Activated effector memory CD4-positive, alpha-beta T cell treated with Interleukin-2 at 50 U/mL for 16 hours (primary cell): Measurements from ENCODE around the gene SMIM13.
A peak's percentile ranks its signal among the peaks of the same experiment; 100 is the strongest.

Experiments
- DNase-seq: peaks from one replicate; pipeline ENCODE4 v3.0.0-alpha.2; 2020

Gene SMIM13

DNA sequence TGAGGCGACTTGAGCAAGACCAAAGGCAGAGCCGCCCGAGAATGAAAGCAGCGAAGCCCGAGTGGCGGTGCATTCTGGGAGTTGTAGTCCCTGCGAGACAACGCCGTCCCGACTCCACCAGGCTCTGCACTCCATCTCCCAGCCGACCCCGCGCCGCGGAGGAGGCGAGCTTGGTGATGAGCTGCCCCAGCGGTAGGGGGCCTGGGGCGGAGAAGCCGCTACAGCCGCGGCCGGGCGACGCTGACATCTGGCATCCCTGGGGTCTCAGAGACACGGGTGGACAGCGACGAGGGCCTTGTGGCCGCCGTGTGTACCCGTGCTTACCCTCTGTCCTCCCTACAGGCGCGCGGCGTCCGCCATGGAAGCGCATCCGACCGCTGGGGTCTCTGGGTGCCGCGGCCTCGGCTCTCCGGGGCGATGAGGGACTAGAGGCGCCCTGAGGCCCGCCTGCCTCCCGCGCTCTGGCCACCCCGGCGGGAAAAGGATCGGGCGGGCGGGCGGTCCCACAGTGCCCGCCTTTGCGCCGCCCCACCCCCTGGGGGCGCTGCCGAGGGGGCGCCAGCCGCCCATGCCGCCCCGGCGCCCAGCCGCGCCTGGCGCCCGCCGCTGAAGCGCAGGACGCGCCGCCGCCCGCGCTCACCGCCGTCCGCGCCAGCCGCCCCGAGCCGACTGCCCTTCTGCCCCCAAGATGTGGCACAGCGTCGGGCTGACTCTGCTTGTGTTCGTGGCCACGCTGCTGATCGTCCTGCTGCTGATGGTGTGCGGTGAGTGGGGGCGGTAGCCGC lies at the start of gene SMIM13:
Gene SMIM13, plus strand, starts transcription at position 209 of the 785 bp plus-strand sequence. Its CDS starts 480 bp downstream, at position 689.
- DNase-seq, result peak; percentile 92

DNA sequence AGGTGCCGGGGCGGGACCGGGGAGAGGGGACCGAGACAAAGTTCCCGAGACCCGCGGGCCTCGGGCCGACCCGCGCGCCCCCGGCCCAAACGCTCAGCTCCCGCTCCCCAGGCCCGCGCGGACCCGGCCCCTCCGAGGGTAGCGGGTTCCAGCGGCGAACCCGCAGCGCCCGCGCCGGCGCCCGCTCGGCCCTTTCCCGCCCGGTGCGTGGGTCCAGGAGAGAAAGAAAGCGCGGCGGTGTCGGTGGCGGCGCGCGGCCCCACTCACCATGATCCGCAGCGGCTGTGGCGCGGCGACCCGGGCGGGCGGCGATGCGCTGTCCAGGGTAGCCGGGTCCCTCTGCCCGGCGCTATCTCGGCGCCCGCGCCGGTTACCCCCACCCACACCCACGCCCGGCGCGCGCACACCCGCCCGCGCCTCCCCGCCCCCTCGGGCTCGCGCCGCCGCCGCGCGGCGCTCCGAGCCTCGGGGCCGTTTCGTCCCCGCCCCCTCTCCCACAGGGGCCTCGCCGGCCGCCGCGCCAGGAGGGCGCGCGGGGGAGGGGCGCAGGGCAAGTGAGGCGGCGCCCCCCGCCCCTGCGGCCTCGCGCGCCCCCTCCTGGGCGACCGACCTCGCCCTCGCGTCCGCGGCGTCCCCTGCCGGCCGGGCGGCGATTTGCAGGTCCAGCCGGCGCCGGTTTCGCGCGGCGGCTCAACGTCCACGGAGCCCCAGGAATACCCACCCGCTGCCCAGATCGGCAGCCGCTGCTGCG lies 49.5 kb upstream of the SMIM13 start, which contains the start of gene ELOVL2:
Gene ELOVL2, minus strand, starts transcription at position 345 of the 751 bp plus-strand sequence. Its CDS starts 75 bp downstream, at position 270.
- DNase-seq, result no peak

DNA sequence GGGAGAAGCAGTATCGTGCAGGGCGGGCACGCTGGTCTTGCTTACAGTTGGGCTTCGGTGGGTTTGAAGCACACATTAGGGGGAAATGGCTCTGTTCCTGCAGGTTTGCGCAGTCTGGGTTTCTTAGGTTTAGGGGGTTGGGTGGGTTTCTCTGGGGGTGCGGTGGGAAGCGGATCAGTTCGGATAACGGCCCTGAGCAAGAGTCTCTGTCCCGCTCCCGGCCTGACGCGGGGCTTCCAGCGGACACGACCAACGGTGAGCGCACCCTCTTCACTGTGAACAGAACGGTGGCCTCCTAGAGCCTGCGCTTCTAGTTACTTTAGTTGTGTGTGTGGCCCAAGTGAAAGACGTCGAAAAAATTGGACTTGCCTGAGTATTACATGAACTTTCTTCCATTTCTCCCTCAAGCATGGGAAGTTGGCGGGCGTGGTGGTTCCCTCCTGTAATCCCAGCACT lies 48.9 kb upstream of the SMIM13 start:
- DNase-seq, result no peak

DNA sequence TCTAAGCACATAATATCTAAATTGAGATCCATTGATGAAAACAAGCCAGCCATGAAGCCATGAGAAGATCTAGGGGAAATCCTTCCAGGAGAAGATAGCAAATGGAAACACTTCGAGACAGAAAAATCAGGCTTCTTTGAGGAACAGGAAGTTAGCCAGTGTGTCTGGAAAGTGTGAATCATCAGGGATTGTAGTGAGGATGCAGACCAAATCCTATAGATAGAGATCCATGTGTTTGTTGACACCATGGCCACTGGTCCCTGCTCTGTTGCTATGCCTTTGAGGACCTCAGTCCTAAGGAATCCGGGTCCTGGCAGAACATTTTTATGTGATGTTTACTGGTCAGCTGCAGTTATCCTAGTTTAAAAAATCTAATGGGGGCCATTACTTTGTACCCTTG lies 42.9 kb upstream of the SMIM13 start:
- no peak for DNase-seq

DNA sequence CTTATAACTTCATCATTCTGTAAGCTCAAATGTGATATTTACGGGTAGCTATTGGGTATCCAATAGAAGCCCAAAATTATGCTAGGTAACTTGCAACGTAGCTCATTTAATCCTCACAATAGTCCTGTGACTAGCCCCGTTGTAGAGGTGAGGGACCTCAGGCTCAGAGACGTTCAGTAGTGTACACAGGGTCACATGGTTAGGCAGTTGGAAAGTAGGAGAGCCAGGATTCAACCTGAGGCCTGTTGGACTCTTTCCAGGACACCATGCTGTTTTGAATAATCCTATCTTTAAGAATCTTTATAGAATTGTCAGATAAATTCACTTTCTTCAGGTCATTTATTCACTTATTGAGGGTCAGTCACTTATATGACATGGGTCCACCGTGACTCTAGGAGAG lies 40.3 kb upstream of the SMIM13 start:
- no peak for DNase-seq

DNA sequence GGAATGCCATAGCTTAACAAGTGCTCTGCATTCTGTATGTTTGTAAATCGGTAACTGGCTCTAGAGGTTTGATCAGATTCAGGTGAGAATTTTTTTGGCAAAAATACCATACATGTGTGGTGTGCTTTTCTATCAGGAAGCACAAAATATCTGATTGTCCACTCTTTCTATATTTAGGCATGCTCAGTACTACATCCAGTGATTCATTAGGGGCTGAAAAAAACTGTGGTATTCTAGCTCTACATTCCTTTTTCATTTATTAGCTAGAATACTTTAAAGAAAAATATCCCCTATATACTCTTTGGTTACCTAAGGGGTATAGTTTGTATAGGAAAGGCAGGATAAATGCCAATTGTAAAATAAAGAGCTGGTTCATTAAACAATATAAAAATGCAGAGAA lies 38.9 kb upstream of the SMIM13 start:
- no peak for DNase-seq

DNA sequence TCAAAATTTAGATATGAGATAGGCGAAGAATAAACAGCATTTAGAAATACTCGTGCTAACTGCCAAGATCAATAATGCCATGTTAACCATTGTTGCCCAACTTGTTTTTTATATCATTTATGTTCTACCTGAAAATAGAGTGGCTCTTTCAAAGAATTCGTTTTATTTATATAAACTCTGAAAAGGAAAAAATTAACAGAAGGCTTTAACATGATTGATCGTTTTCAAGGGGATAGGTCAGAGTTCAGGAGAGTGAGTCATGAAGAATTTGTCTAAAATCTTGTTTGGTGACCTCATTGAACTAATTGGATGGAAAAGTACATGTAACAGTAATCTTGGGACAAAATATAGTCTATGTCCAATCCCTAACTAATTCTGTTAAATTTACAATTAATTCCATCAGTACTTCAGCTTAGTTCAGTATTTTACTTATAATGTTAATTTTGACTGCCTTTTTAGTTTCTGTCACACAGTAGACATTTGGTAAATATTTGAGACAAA lies 38.5 kb upstream of the SMIM13 start:
- DNase-seq, result no peak

DNA sequence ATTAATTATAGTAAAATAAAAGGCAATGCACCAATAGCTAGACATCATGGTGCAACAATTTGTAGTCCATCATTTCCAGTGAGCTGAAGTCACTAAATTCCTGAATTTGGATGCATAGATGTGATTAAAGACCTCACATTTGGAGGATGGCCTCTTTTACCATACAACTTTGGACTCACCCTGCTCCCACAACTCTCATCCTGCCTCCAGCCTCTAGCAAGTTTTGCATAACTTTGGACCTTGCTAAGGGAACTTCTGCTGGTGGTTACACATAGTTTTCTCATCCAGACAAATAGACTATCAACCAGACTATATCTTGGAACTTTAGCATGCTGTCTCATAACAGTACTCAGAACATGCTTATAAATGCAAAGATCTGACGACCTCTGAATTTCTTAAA lies 36.8 kb upstream of the SMIM13 start:
- DNase-seq, result no peak

DNA sequence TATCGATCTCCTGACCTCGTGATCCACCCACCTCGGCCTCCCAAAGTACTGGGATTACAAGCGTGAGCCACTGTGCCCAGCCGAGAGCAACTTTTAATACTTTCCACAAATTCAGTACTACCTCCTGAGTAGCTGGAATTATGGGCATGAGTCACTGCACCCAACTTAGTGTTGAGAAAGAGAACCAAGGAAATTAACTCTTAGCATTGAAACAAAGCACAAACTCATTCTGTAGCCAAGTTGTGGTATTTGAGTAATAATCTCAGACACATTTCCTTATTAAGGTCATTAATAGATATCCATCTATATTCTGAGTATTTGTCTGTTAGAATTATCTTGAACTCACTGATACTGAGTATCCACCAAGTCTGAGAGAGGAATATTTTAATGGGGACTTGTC lies 35.2 kb upstream of the SMIM13 start:
- no peak for DNase-seq

DNA sequence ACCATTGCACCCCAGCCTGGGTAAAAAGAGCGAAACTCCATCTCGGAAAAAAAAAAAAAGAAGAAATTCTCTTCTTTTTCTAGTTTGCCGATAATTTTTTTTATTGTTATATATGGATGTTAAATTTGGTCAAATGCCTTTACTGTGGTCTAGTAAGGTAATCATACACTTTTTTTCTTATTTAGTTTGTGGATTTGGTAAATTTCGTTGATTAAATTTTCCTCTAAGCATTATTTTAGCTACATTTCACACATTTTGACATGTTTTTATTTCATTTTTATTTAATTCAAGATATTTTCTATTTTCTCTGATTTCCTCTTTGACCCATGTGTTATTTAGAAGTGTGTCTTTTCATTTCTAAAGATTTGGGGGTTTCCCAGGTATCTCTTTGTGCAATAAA lies 31.6 kb upstream of the SMIM13 start:
- DNase-seq, result no peak

DNA sequence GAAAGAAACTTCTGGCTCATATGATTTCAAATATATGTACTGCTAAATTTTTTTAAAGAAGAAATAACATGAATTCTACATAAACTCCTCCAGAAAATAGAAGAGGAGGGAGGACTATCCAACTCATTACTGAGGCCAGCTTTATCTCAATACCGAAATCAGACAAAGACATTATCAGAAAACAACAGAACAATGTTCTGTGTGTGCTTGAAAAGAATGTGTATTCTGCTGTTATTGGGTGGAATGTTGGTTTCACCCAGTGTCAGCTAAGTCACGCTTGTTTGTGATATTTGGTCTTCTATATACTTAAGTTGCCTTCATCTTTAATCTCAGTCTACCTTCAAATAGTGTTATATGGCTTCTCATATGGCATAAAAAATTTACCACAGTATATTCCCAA lies 30.9 kb upstream of the SMIM13 start:
- DNase-seq, result no peak

DNA sequence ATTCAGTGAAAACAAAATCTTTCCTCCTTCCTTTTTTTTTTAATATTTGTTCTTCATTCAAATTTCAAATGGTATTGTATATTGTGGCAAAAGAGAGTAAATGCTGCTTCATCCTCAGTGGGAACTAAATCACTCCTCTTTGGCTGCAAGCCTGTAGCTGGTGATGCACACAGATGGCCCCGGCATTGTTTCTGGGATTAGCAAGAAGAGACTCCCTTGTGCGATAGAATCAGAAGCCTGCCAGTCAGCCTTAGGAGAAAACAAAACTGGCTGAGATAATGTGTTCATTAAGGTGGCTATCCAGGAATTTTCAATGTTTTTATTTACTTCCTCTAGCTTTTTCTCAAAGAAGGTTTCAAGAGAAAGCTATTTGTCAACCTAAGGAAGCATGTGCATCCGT lies 28.8 kb upstream of the SMIM13 start:
- DNase-seq, result no peak

DNA sequence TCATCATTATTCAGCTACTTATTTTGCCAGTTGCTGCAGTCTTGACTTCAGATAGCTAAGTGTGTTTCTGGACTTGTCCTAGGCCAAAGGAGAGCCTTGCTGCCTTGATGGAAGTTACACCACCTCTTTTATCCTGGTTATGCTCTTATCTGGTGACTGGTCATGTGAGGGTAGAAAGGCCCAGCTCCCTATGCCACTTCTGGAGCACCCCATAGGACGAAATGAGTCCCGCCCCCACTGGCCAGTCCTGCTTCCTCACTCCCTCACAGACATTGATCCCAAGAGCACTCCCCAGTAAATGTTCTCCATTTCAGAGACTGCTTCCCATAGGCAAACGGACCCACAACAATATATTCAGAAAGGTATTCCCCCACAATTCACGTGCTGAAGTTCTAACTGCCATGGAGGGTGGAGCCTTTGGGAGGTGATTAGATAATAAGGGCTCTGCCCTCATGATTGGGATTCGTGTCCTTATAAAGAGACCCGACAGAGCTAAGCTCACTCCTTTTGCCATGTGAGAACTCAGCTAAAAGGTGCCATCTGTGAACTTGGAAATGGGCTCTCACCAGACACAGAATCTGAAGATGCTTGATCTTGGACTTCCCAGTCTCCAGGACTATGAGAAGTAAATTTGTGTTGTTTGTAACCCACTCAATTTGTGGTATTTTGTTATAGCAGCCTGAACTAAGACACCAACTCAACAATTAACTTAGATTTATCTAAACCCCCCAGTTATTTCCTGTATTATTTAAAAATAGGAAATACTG lies 28.0 kb upstream of the SMIM13 start:
- DNase-seq, result no peak

DNA sequence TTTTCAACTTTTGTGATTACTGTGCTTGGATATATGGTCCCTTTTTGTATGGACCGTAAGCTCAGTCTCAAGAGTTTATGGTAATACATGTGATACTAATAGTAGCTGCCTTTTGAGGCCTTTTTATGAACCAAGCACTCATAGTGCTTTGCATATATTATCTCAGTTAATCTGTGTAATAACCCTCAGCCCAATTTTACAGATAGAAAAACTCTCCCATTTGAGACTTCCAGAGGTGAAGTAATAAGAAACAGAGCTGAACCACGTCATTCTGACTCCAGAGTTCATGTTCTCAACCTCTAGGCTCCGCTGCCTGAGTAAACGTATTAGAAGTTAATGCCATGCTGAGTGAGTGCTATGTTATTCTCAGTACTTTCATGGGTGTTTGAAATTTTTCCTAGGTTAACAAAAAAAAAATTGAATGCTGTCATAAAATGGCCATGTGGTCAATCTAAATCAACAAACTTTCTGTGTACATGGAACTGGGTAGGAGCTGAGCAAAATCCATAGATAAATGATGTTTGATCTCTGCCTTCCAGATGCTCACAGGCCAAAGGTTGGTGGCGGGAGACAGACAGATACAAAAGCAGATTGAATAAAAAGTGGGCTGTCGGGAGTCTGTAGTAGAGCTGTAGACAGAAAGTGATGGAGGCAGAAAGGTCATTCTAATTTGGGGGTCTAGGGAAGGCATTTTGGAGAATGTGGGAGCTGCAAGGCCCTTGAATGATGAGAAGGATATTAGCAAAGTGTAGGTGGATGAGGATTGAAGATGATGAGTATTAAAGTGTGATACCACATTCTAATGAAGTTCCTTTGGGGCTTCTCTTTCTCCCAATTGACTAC lies 26.9 kb upstream of the SMIM13 start:
- no peak for DNase-seq

DNA sequence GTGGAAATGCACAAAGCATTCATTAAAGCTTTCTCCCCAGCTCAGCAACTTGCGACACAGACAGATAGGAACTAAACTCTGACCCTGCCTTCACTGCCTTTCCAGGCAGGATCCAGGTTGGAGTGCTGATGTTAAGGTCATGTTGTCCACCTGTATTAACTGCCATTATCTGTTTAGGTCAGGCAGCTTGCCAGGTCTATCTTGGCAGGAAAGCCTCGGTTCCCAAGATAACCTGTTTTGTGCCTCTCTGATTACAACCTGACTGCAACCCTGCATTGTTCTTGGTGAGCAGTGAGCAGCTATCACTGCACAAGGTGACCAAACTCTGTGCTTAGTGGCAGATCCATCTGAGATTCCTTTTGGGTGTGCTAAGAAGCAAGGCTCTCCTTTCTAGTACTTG lies 26.3 kb upstream of the SMIM13 start:
- no peak for DNase-seq

DNA sequence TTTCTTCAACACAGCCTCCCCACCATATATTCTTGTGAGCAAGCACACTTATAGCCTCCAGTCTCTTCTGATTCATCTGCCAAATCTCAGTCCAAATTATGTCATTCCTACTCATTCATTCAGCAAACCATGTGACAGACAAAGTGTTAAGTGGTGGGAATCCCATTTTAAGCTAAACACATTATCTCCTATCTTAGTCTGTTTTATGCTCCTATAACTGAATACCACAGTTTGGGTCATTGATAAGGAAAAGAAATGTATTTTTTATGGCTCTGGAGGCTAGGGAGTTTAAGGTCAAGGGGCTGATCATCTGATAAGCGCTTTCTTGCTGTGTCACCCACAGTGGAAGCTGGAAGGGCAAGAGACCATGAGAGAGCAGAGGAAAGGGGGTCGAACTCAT lies 23.9 kb upstream of the SMIM13 start:
- no peak for DNase-seq

DNA sequence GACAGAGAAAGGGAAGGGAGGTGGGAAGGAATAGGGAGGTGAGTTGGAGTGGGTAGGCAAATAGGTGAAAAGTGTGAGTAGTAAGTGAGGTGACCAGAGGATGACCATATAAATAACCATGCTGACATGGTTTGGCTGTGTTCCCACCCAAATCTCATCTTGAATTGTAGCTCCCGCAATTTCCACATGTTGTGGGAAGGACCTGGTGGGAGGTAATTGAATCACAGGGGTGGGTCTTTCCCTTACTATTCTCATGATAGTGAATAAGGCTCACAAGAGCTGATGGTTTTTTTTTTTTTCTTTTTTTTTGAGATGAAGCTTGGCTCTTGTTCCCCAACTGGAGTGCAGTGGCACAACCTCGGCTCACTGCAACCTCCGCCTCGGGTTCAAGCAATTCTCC lies 21.5 kb upstream of the SMIM13 start:
- DNase-seq, result no peak

DNA sequence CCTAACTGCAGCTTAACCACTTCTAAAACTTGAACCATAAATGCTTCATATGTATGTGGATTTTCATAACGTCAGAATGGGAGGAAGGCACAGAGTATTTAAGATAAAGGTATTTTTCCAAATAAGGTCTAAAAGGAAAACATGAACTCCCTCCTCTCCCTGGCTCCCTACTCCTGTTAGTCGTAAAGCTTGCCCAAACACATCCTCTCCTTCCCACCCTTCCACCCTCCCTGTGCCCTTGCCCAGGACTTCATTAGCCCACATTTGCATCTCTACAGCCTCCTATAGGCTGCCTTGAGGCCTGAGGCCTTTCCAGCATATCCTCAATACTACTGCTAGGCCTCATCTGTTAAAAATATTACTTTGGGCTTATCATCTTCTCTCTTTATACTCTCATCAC lies 17.1 kb upstream of the SMIM13 start:
- DNase-seq, result no peak

DNA sequence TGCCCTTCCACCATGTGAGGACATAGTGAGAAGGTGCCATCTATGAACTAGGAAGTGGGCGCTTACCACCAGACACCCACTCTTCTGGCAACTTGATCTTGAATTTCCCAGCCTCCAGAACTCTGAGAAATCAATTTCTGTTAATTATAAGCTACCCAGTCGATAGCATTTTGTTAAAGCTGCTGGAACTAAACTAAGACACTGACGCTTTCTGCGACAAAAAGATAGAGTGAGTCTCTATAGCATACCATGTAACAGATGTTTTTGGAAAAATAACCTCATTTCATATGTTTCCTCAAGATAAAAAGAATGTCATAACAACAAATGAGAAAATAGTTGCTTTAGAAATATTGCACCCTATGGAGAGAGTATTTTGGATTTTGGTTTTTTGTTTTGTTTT lies 15.4 kb upstream of the SMIM13 start:
- no peak for DNase-seq

DNA sequence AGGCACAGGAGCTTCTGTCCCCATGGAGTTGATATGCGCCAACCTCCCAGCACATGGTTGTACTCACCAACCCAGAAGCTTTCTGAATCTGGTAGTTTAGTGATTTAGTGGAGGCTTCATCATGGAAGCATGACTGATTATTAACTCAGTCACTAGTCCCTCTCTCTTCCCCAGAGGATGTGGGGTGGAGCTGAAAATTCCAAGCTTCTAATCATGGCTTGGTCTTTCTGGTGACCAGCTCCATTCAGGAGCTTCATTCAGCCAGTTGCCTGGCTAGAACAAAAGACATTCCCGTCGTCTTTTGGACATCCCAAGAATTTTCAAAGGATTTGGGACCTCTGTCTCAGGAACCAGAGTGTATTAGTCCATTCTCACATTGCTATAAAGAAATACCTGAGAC lies 13.3 kb upstream of the SMIM13 start:
- DNase-seq, result no peak

DNA sequence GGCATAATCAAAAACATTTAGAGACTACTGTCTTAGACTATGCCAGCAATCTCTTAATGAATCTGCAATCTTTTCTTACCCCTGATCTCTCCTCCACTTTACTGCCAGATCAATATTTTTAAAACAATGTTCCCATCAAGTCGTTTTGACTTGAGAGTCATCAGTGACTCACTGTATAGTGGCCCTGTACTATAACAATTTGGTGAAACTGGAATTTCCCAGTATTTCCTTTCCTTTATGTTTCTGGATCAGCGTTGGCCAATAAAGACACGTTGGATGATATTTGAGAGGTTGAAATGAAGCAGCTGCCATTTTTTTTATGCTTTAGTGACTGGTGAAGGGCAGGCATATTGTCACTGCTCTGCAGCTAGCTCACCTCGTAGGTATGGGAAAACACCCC lies 10.1 kb upstream of the SMIM13 start:
- no peak for DNase-seq

DNA sequence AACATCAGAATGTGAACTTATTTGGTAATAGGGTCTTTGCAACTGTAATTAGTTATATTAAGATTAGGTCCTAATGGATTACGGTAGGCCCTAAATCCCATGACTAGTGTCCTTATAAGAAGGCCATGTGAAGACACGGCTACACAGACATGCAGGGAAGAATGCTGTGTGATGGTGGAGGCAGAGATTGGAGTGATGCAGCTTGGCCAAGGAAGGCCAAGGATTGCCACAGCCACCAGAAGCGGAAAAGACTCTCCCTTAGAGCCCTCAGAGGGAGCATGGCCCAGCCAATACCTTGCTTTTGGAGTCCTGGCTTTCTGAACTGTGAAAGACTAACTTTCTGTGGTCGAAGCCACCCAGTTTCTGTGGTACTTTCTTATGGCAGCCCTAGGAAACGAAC lies 9.7 kb upstream of the SMIM13 start:
- DNase-seq, result no peak
